Ishikawa (cell line): Measurements from ENCODE around the gene KIAA0319L.

Experiments used
- EP300 ChIP-seq: IDR thresholded peaks from 2 replicates; pipeline ENCODE4 v1.6.1; 2012; ENCODE audit warnings: borderline replicate concordance
- TEAD4 ChIP-seq: IDR thresholded peaks from 2 replicates; pipeline ENCODE4 v1.6.1; 2012

- no peak for TF ChIP-seq EP300
- no peak for TF ChIP-seq TEAD4
Measured at GRCh38 chr1:35587736-35588135, 30.5 kb upstream of the KIAA0319L start.
